Dedifferentiated amniotic fluid mesenchymal stem cell (primary cell): ENCODE data around the gene TFR2.

Source experiments
- DNase-seq: peaks from one replicate; pipeline ENCODE4 v3.0.0-alpha.2; 2016; ENCODE audit errors: extremely low spot score

Gene TFR2

DNA sequence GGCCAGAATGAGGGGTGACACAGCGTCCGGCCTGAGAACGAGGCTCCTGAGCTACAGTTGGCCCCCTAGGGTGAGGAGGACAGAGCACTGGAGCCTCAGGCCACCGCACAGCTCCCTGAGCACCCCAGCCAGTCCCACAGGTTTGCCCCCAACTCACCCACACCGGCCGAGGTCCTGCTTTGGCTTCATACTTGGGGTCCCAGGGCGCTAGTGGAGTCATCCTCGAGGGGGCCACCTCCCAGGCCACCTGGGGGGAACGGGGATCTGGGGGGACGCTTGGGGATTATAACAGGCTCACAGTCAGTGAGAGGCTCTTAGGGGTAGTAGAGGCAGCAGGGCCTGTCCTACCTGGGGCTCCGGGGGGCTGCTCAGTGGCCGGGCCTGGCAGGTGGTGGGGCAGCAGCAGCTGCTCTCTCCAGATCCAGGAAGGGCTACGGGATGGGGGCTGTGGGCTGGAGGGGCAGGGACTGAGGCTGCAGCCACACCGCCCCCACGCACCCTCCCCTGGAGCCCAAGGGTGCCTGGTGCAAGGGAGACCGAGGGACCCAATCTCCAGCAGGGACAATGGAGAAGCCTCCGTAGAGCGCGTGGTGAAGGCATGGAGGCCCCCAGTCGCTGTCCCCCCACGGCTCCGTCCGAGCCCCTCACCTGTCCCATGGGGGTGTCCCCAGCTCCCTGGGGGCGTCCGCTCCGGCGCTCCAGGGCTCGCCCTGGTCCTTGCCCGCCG lies 68.2 kb downstream of the TFR2 start:
- DNase-seq: no peak

GRCh38 chr7:100572281-100572948 lies 68.9 kb downstream of the TFR2 start:
- DNase-seq: no peak

DNA sequence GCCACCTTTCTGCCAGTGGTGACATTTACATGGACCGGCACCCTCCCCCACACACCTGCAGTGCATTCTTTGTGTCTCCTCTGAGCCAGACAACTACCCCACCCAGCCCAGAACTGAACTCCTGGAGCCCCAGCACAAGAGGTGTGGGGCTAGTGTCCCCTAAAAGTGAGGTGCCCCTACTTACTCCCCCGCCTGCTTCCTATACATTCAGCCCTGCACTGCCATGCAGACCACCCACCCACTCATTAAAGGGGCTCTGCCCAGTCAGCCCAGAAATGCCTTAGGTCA lies 69.6 kb downstream of the TFR2 start:
- DNase-seq: no peak

- no peak for DNase-seq
Observed at GRCh38 chr7:100570954-100571828, 70.2 kb downstream of the TFR2 start.
